MM.1S (cell line): Measurements from ENCODE around the gene HOXB3.

Source experiments
- DNase-seq: peaks from one replicate; pipeline ENCODE4 v3.0.0-alpha.2; 2015
- H2AFZ ChIP-seq: fragments of 300-600 bp; sonication (generic); 2 replicates; pipeline ENCODE4 v1.6.0; 2016; ENCODE audit warnings: antibody characterized with exemption, low read length
- H3F3A ChIP-seq: fragments of 300-600 bp; sonication (generic); 2 replicates; pipeline ENCODE4 v1.6.1; 2016; ENCODE audit warnings: mild to moderate bottlenecking, antibody characterized with exemption, low read length, moderate library complexity, mixed read lengths; ENCODE audit not compliant: insufficient read depth
- H3K27ac ChIP-seq: fragments of 300-600 bp; sonication (generic); 2 replicates; pipeline ENCODE4 v1.5.1; 2016; ENCODE audit warnings: mild to moderate bottlenecking, low read length
- H3K27me3 ChIP-seq: fragments of 300-600 bp; sonication (generic); replicated peaks from 2 replicates; pipeline ENCODE4 v1.6.0; 2016; ENCODE audit warnings: low read length; ENCODE audit not compliant: insufficient read depth
- H3K36me3 ChIP-seq: fragments of 300-600 bp; sonication (generic); replicated peaks from 2 replicates; pipeline ENCODE4 v1.6.1; 2016; ENCODE audit warnings: mild to moderate bottlenecking, low read length, mixed read lengths; ENCODE audit not compliant: insufficient read depth
- H3K4me1 ChIP-seq: fragments of 300-600 bp; sonication (generic); 2 replicates; pipeline ENCODE4 v1.6.1; 2016; ENCODE audit warnings: low read length, mixed read lengths
- H3K4me2 ChIP-seq: fragments of 300-600 bp; sonication (generic); 2 replicates; pipeline ENCODE4 v1.6.0; 2016; ENCODE audit warnings: low read depth, low read length
- H3K4me3 ChIP-seq: fragments of 300-600 bp; sonication (generic); 2 replicates; pipeline ENCODE4 v1.5.1; 2016; ENCODE audit warnings: low read length, mixed read lengths
- H3K79me2 ChIP-seq: fragments of 300-600 bp; sonication (generic); 2 replicates; pipeline ENCODE4 v1.6.1; 2016; ENCODE audit warnings: mixed run types, low read length, mixed read lengths
- H3K9ac ChIP-seq: fragments of 300-600 bp; sonication (generic); 2 replicates; pipeline ENCODE4 v1.6.1; 2016; ENCODE audit warnings: low read length, mixed read lengths
- H3K9me2 ChIP-seq: fragments of 300-600 bp; sonication (generic); replicated peaks from 2 replicates; pipeline ENCODE4 v1.6.1; 2016; ENCODE audit warnings: mild to moderate bottlenecking, low read length, mixed read lengths; ENCODE audit not compliant: insufficient read depth
- H3K9me3 ChIP-seq: fragments of 300-600 bp; sonication (generic); replicated peaks from 2 replicates; pipeline ENCODE4 v1.6.1; 2016; ENCODE audit warnings: mild to moderate bottlenecking, low read length, mixed read lengths; ENCODE audit not compliant: insufficient read depth
- H4K20me1 ChIP-seq: fragments of 300-600 bp; sonication (generic); 2 replicates; pipeline ENCODE4 v1.6.1; 2016; ENCODE audit warnings: mild to moderate bottlenecking, low read length, moderate library complexity, mixed read lengths; ENCODE audit not compliant: insufficient read depth
- CTCF ChIP-seq: fragments of 300-600 bp; sonication (generic); IDR thresholded peaks from 2 replicates; pipeline ENCODE4 v1.5.1; 2016; ENCODE audit warnings: antibody characterized with exemption, low read length, mixed read lengths
- EZH2 ChIP-seq: fragments of 300-600 bp; sonication (generic); optimal IDR thresholded peaks from 2 replicates; pipeline ENCODE3; 2017; ENCODE audit warnings: low read depth, mild to moderate bottlenecking, antibody characterized with exemption, low read length, mixed read lengths
- EZH2phosphoT487 ChIP-seq: fragments of 300-600 bp; sonication (generic); IDR thresholded peaks from 2 replicates; pipeline ENCODE4 v1.6.1; 2018; ENCODE audit warnings: antibody characterized with exemption, low read length

Gene HOXB3

GRCh38 chr17:48500435-48501426, 89.3 kb downstream of the HOXB3 start:
- Histone ChIP-seq H3K9me2 (no peaks in the 10 kb centered on the region), H3K79me2 (no peaks in the 10 kb centered on the region), H3K4me3 (no peak overlapping the region), H3K4me2 (no peak overlapping the region), H3F3A (peaks cover 7% of the 10 kb centered on the region), H3K27ac (no peak overlapping the region), H4K20me1 (no peaks in the 10 kb centered on the region), H3K9me3 (no peaks in the 10 kb centered on the region), H2AFZ (no peak overlapping the region), H3K9ac (no peak overlapping the region), H3K4me1 (peaks cover 20% of the 10 kb centered on the region), H3K36me3 (no peaks in the 10 kb centered on the region), H3K27me3 (no peaks in the 10 kb centered on the region)
- DNase-seq = no peak
- no peak for TF ChIP-seq EZH2phosphoT487
- TF ChIP-seq CTCF = no peak
- no peak for TF ChIP-seq EZH2

GRCh38 chr17:48499735-48500434, 90.2 kb downstream of the HOXB3 start:
- Histone ChIP-seq H3K9me3 (no peaks in the 10 kb centered on the region), H3K4me1 (peaks cover 11% of the 10 kb centered on the region), H3F3A (no peaks in the 10 kb centered on the region), H3K9ac (no peak overlapping the region), H3K79me2 (no peaks in the 10 kb centered on the region), H3K36me3 (no peaks in the 10 kb centered on the region), H3K27me3 (no peaks in the 10 kb centered on the region), H2AFZ (no peak overlapping the region), H4K20me1 (no peaks in the 10 kb centered on the region), H3K4me3 (no peak overlapping the region), H3K27ac (no peak overlapping the region), H3K4me2 (no peak overlapping the region), H3K9me2 (no peaks in the 10 kb centered on the region)
- TF ChIP-seq CTCF = no peak
- TF ChIP-seq EZH2 = no peak
- TF ChIP-seq EZH2phosphoT487 = no peak
- DNase-seq = no peak

- Histone ChIP-seq H3K36me3 (no peaks in the 10 kb centered on the region), H3K79me2 (no peaks in the 10 kb centered on the region), H3K9me3 (no peaks in the 10 kb centered on the region), H3F3A (no peaks in the 10 kb centered on the region), H3K27ac (no peak overlapping the region), H3K4me2 (no peak overlapping the region), H4K20me1 (no peaks in the 10 kb centered on the region), H3K9me2 (no peaks in the 10 kb centered on the region), H3K4me1 (peaks cover 5% of the 10 kb centered on the region), H3K9ac (no peak overlapping the region), H3K27me3 (no peaks in the 10 kb centered on the region), H3K4me3 (no peak overlapping the region), H2AFZ (no peak overlapping the region)
- no peak for TF ChIP-seq EZH2phosphoT487
- no peak for TF ChIP-seq EZH2
- TF ChIP-seq CTCF = no peak
- DNase-seq = no peak
These were observed 90.8 kb downstream of the HOXB3 start for GRCh38 chr17:48499248-48499647.
